ENCODE results near the gene MAP3K4.

GRCh38 chr6:161152907-161153662 lies 161.5 kb downstream of the MAP3K4 start:
- no peak; the same call in 1 of the 2 replicates for TF ChIP-seq CTCF (conservative IDR thresholded peaks at IDR 0.05)
- TF ChIP-seq ZFX (IDR thresholded peaks at IDR 0.05) = no peak
